Activated T-cell treated with anti-CD3 and anti-CD28 coated beads for 1 hour (primary cell): ENCODE measurements around the gene TAP1.
"Not testable (repeated sequence)": the region's sequence is repeated elsewhere in the genome, so short reads cannot be mapped to it uniquely, and the experiment has no call there.

Source experiments
- DNase-seq: peaks from one replicate; pipeline ENCODE4 v3.0.0-alpha.2; 2020; ENCODE audit warnings: low read depth

The TAP1 gene

DNA sequence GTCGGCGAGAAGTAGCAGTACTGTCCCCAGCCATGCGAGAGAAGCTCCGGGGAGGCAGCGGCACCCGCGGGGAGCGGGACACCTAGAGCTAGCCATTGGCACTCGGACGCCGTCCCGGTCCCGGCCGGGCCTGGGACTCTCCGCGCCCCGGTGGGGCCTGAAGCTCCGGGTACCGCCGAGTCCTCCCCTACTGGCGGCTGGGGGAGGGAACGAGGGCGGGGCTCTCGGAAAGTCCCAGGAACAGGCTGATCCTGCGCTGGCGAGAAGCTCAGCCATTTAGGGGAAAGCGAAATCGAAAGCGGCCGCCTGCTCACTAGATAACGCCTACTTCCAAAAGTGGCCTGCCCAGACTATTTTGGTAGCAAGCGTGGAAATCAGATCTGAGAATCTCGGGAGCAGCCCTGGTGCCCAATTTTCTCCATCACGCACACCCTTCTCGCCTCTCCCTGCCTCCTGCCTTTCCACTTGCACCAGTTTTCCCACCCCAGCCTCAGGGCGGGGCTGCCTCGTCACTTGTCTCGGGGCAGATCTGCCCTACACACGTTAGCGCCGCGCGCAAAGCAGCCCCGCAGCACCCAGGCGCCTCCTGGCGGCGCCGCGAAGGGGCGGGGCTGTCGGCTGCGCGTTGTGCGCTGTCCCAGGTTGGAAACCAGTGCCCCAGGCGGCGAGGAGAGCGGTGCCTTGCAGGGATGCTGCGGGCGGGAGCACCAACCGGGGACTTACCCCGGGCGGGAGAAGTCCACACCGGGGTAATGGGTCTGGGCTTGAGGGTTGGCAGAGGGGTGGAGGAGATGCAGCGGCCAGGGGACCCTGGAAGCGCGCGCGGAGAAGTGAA, at the start of gene TAP1, which contains the start of gene PSMB9:
TSS of gene TAP1 (minus strand) at position 164 of the 835 bp plus-strand sequence. CDS start at position 96, 68 bp downstream.
TSS of gene PSMB9 (plus strand) at position 652 of the 835 bp plus-strand sequence. CDS start at position 690, 38 bp downstream.
- DNase-seq = peak; percentile 88

GRCh38 chr6:32895006-32895345, 41.5 kb upstream of the TAP1 start:
- DNase-seq = no peak

DNA sequence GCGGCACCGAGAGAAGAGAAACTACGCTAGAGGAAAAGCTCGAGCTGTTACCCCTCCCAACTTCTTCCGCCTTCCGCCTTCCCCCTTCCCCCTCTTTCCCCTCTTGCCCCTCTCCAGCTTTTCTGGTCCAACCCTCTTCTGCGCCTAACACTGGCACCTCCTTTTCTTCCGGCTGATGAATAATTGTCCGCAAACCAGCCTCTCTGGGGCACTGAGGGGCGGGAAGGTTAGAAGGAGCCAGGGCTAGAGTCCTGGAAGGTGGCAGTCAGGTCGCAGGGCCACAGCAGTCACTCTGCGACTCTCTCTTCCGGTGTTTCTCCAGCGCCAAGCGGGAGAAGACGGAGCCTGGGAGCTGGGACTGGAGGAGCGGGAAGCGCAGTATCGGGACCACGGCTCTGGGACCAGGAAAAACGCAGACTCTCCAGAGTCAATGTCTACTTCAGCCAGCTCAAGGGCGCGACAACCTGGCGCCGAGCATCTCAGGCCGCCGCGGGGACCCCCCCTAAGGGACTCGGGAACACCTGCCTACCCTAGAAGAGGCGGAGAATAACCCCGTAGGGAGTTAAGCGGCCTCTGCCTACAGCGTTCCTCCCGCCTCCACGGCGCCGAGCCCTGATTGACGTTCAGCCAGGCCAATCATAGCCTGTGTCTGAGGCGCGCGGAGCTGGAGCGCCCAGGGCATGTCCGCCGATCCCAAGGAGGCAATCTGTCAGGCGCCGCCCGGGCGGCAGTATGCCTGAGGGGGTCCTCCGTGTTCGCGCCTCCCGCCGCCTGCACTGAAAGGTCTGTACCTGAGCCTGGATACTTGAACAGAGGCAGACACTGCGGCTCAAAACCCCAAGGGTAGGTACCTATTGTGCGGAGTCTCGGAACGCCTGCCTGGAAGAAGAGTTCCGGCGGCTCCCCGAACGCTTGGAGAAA, 40.8 kb upstream of the TAP1 start:
- DNase-seq = peak; percentile 94

- no peak for DNase-seq
These were observed 37.3 kb upstream of the TAP1 start for GRCh38 chr6:32890831-32891230.

- no peak for DNase-seq
These were observed 36.0 kb upstream of the TAP1 start for GRCh38 chr6:32889533-32889932.

DNA sequence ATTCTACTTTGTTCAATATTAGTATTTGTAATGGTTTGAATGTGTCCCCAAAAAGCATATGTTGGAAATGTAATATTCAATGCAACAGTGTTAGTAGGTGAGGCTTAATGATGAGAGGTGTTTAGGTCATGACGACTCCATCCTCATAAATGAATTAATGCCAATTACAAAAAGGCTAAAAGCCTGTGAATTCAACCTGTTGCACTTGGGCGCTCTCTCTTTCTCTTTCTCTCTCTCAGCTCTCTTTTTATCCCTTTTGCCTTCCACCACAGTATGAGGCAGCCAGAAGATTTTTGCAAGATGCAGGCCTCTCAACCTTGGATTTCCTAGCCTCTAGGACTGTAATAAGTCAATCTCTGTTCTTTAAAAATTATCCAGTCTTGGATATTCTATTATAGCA, 35.1 kb upstream of the TAP1 start:
- no peak for DNase-seq

GRCh38 chr6:32887616-32888015, 34.1 kb upstream of the TAP1 start:
- no peak for DNase-seq

GRCh38 chr6:32886681-32887383, 33.3 kb upstream of the TAP1 start:
- no peak for DNase-seq

DNA sequence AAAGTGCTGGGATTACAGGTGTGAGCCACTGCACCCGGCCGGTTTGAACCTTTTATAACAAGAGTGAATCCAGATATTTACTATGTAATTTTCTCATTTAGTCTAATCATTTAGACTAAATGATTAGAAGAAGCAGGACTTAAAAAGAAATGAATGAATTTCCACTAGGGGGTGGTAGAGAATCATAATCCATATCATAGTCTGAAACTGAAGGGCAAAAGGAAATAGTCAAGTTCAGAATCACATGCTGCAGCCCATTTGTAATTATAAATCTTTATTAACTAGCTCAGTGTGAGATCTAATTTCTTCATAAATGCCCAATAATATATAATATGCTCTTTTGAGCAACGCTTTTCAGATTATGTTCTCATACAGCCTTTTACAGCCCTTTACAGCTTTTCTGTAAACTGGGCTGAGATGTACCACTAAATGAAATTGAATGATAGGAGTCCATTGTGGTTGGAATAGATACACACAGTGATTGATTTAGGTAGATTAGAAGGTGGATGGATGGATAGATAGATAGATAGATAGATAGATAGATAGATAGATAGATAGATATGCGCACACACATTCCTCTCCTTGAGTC, 32.3 kb upstream of the TAP1 start:
- no peak for DNase-seq

- no peak for DNase-seq
These were observed 30.3 kb upstream of the TAP1 start for GRCh38 chr6:32883789-32884188.

- no peak for DNase-seq
These were observed 29.4 kb upstream of the TAP1 start for GRCh38 chr6:32882879-32883250.

- DNase-seq = not testable (repeated sequence)
These were observed 27.5 kb upstream of the TAP1 start for GRCh38 chr6:32880962-32881361.

GRCh38 chr6:32879691-32880090, 26.2 kb upstream of the TAP1 start:
- no peak for DNase-seq

GRCh38 chr6:32876603-32877002, 23.1 kb upstream of the TAP1 start:
- no peak for DNase-seq

DNA sequence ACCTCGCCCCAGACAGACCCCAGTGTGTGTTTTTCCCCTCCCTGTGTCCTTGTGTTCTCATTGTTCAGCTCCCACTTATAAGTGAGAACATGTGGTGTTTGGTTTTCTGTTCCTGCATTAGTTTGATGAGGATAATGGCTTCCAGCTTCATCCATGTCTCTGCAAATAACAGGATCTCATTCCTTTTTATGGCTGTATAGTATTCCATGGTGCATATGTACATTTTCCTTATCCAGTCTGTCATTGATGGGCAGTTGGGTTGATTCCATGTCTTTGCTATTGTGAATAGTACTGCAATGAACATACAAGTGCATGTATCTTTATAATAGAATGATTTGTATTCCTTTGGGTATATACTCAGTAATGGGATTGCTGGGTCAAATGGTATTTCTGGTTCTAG, 20.4 kb upstream of the TAP1 start:
- not testable (repeated sequence) for DNase-seq

DNA sequence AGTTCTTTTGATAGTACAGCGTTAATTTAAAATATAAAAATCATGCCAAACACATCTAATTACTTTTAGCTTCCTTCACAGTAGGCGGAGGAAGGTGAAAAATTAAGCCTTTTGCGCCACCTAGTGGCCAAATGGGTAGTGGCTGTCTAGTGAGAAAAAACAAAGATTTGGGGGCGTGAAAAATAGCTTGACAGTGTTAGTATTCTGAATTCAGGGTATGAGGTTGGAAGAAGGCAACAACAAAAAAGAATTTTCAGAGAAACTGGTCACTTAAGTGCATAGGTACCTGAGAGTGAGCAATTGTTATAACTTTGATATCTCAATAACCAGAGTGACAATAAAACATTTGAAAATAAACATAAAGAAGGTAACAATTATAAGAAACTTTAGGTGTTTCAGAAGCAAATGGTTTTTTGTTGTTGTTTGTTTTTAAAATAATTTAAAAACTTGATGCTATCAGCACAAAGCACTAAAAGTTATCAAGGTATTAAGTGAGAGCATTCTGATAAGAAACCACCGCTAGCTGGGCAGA, 14.8 kb upstream of the TAP1 start:
- DNase-seq = peak; percentile 92

GRCh38 chr6:32867554-32868256, 14.2 kb upstream of the TAP1 start:
- no peak for DNase-seq

- DNase-seq = no peak
These were observed 13.5 kb upstream of the TAP1 start for GRCh38 chr6:32867022-32867477.

- no peak for DNase-seq
These were observed 12.4 kb upstream of the TAP1 start for GRCh38 chr6:32865724-32866443.

DNA sequence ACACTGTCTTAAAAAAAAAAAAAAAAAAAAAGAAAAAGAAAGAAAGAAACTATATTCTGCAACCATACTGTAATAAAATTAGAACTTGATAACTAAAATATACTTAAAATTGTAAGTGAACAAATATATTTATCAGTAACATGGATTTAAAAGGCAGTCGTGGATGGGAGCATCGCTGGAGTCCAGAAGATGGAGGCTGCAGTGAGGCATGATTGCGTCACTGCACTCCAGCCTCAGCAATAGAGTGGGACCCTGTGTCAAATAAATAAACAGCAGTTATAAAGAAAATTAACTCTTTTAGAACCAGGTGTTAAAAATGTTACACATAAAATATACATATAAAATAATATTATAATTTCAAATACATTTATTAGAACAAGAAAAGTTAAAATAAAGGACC, 9.2 kb upstream of the TAP1 start:
- no peak for DNase-seq
